Thyroid gland (tissue), 4 donors: ENCODE measurements around the gene SRRM3. TPM values are rescaled to one million over a fixed set of nuclear protein-coding genes. Genes with fewer than 3 reads are reported as not detected.

ENCODE experiments used
- DNase-seq, 2 donors: peaks; one replicate each; pipeline ENCODE4 v3.0.0-alpha.2; 2019
- H3K27ac ChIP-seq, 3 donors: fragments of 200-600 bp; sonication (generic); 1 replicate in 2 of 3; 2 replicates in 1 of 3; pipeline ENCODE4 v1.5.1; 2016 to 2019; ENCODE audit warnings: mild to moderate bottlenecking in 1 of 3, moderate library complexity in 1 of 3
- H3K27me3 ChIP-seq: fragments of 200-600 bp; sonication (generic); one replicate; pipeline ENCODE4 v1.5.1; 2019
- H3K36me3 ChIP-seq, 2 donors: fragments of 200-600 bp; sonication (generic); one replicate each; pipeline ENCODE4 v1.5.1; 2016 to 2019
- H3K4me1 ChIP-seq, 2 donors: fragments of 200-600 bp; sonication (generic); one replicate each; pipeline ENCODE4 v1.5.1; 2017 to 2019
- H3K4me3 ChIP-seq, 3 donors: fragments of 200-600 bp; sonication (generic); replicated peaks in 1 of 3; 1 replicate in 2 of 3; 2 replicates in 1 of 3; pipeline ENCODE4 v1.5.1; 2016; ENCODE audit warnings: mild to moderate bottlenecking in 1 of 3
- H3K9me3 ChIP-seq: fragments of 200-600 bp; sonication (generic); one replicate; pipeline ENCODE4 v1.5.1; 2017
- POLR2A ChIP-seq, 2 donors: fragments of 450-650 bp; IDR thresholded peaks; one replicate each; pipeline ENCODE4 v1.6.1; 2017; ENCODE audit warnings: antibody characterized with exemption in 2 of 2, mild to moderate bottlenecking in 2 of 2, moderate library complexity in 1 of 2
- WGBS, 2 donors: methylation state at CpG; one replicate each; pipeline ENCODE4 v1.1.5; 2017; 5-methylcytosine and 5-hydroxymethylcytosine counted together
- intact Hi-C: fragments of 100-400 bp; cut with DNase I; formaldehyde crosslinking; loops from one replicate; pipeline ENCODE4 v1.15.1; 2023
- total RNA-seq, 4 donors: library from RNA; depleted of rRNA; stranded (reverse); fragments of >200 nt; gene quantifications; one replicate each; pipeline ENCODE4 v1.2.3, GENCODE V29; 2016
- TF ChIP-seq, protein P1 (sequence below), 6 experiments: fragments of 200-600 bp in 3 of 6; fragments of 450-650 bp in 3 of 6; sonication (generic) in 3 of 6; IDR thresholded peaks; one replicate each; pipeline ENCODE4 v1.5.1; 2016 to 2019; ENCODE audit warnings: antibody characterized with exemption in 6 of 6, mild to moderate bottlenecking in 2 of 6, inconsistent platforms in 1 of 6, moderate library complexity in 1 of 6

SRRM3 gene
- total RNA-seq, 4 donors from 2014 or later, result 0.50 to 6.4 (median 2.0) TPM

DNA sequence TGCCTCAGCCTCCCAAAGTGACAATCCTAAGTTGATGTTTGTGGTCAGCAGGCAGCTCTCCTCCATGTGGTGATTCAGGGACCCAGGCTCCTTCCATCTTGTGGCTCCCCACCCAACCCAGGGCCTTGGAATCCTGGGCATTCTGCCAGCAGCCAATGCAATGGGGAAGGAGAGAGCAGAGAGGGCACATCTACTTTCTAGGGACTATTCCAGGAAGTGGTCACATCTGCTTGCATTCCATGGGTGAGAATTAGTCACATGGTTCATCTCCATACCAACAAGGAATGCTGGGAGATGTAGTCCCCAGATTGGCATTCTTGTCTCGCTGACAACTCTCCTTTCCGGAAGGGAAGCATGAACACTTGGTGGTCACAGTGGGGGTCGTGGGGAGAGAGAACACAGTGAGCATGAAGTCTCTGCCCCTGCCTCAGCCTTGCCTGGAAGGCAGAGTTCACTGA, 9.9 kb upstream of the SRRM3 start:
- TF ChIP-seq, protein P1, sequence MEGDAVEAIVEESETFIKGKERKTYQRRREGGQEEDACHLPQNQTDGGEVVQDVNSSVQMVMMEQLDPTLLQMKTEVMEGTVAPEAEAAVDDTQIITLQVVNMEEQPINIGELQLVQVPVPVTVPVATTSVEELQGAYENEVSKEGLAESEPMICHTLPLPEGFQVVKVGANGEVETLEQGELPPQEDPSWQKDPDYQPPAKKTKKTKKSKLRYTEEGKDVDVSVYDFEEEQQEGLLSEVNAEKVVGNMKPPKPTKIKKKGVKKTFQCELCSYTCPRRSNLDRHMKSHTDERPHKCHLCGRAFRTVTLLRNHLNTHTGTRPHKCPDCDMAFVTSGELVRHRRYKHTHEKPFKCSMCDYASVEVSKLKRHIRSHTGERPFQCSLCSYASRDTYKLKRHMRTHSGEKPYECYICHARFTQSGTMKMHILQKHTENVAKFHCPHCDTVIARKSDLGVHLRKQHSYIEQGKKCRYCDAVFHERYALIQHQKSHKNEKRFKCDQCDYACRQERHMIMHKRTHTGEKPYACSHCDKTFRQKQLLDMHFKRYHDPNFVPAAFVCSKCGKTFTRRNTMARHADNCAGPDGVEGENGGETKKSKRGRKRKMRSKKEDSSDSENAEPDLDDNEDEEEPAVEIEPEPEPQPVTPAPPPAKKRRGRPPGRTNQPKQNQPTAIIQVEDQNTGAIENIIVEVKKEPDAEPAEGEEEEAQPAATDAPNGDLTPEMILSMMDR (IDR thresholded peaks at IDR 0.05), result no peak
- TF ChIP-seq POLR2A (IDR thresholded peaks at IDR 0.05), result no peak
- no peaks in the 10 kb centered on the region for H3K27me3 ChIP-seq
- no peaks in the 10 kb centered on the region for H3K36me3 ChIP-seq
- intact Hi-C loops, result no loop called here
- no peaks in the 10 kb centered on the region for H3K9me3 ChIP-seq
- 27 to 34% methylated on average over 3 of the region's 3 CpGs for WGBS, 2 donors
- no peak overlapping the region for H3K27ac ChIP-seq
- DNase-seq, result no peak
- no peaks in the 10 kb centered on the region for H3K4me1 ChIP-seq
- H3K4me3 ChIP-seq, result no peak overlapping the region

DNA sequence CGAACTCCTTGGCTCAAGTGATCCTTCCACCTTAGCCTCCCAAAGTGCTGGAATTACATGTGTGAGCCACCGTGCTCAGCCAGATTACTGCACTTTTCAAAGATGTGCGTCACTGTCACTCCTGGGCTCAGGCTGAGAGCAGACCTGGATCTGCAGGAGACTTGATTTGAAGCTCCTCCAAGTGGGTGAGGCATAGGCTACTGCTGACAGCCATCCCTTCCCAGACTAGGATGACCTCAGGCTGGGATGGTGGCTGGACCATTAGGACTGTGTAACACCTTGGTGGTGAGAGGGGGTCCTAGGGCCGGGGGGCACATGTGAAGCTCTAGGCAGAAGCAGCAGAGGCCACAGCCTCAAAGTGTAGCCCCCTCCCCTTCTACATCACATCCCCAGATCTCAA, 8.2 kb upstream of the SRRM3 start:
- H3K36me3 ChIP-seq, result no peaks in the 10 kb centered on the region
- 59 to 68% methylated on average over 4 of the region's 4 CpGs for WGBS, 2 donors
- H3K9me3 ChIP-seq, result no peaks in the 10 kb centered on the region
- intact Hi-C loops, result no loop called here
- H3K4me3 ChIP-seq, result no peak overlapping the region
- DNase-seq, result no peak
- H3K27ac ChIP-seq, result no peak overlapping the region
- TF ChIP-seq, protein P1 (IDR thresholded peaks at IDR 0.05), result no peak
- TF ChIP-seq POLR2A (IDR thresholded peaks at IDR 0.05), result no peak
- no peaks in the 10 kb centered on the region for H3K4me1 ChIP-seq
- H3K27me3 ChIP-seq, result no peaks in the 10 kb centered on the region

DNA sequence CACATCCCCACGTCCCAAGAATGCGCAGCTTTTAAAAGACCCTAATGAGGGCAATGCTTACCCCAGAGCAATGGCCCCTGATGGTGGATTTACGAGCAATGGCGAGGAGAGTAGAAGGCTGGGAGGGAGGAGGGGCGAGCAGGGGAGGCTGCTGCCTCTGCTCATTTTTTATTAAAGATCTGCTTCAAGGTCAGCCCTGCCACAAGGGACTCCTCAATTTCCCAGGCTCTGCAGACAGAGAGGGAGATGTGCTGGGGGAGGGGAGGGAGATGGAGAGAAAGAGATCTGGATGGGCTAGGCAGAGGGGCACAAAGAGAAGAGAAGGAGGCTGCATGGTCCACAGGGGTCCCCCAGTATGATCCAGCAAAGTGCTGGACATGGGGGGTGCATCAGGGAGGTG, 7.8 kb upstream of the SRRM3 start:
- Histone ChIP-seq H3K4me1 (no peaks in the 10 kb centered on the region), H3K27ac (no peak overlapping the region), H3K27me3 (no peaks in the 10 kb centered on the region), H3K4me3 (no peak overlapping the region), H3K36me3 (no peaks in the 10 kb centered on the region), H3K9me3 (no peaks in the 10 kb centered on the region)
- intact Hi-C loops, result no loop called here
- TF ChIP-seq, protein P1 (IDR thresholded peaks at IDR 0.05), result no peak
- no peak for TF ChIP-seq POLR2A (IDR thresholded peaks at IDR 0.05)
- no peak for DNase-seq
- WGBS, 2 donors, result 34 to 52% methylated on average over 5 of the region's 5 CpGs

DNA sequence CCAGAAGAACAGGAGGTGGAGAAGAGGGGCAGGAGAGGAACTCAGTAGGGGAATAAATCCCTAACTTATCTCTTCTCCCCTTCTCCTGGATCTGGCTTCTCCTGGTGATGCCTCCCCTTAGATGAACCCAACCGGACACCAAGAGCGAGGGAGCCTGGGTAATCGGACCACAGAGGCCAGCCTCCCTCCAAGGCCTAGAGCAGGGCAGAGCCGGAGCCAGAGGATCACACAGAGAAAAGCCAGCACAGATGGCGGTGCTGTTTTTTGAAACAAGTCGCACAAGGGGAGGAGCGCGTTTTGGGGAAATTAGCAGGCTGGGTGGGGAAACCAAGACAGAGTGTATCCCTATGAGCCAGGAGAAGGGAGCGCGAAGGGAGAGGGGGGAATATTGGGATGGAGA, 4.9 kb upstream of the SRRM3 start:
- Histone ChIP-seq H3K4me1 (peaks cover 0 to 4% of the 10 kb centered on the region in 2 donors), H3K27me3 (no peaks in the 10 kb centered on the region), H3K9me3 (no peaks in the 10 kb centered on the region), H3K27ac (no peak overlapping the region), H3K4me3 (no peak overlapping the region), H3K36me3 (no peaks in the 10 kb centered on the region)
- WGBS, 2 donors, result 89% methylated on average over 10 of the region's 10 CpGs
- intact Hi-C loops, result no loop called here
- no peak for TF ChIP-seq POLR2A (IDR thresholded peaks at IDR 0.05)
- TF ChIP-seq, protein P1 (IDR thresholded peaks at IDR 0.05), result no peak
- no peak for DNase-seq

DNA sequence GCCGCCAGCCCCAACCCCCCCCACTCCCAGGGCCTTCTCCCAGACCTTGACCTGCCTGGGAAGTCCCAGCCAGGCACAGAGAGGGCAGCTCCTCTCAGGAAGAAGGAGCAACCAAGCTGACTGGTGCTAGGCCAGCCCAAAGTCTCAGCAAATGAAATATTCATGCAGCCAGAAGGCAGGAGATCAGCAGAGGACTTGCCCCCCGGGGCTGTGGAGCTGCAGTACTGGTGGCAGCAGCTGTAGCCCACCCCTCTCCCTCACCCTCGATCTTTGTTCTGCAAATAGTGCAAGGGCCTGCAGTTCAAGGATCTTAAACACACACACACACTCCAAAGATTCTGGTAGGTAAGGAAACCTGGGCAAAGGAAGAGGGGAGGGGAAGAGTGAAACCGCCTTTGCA, 3.5 kb upstream of the SRRM3 start:
- H3K9me3 ChIP-seq, result no peaks in the 10 kb centered on the region
- intact Hi-C loops, result no loop called here
- H3K27me3 ChIP-seq, result no peaks in the 10 kb centered on the region
- H3K4me1 ChIP-seq, result peaks cover 0 to 4% of the 10 kb centered on the region in 2 donors
- TF ChIP-seq, protein P1 (IDR thresholded peaks at IDR 0.05), result no peak
- TF ChIP-seq POLR2A (IDR thresholded peaks at IDR 0.05), result no peak
- WGBS, 2 donors, result 32 to 42% methylated on average over 4 of the region's 4 CpGs
- H3K4me3 ChIP-seq, result no peak overlapping the region
- H3K36me3 ChIP-seq, result no peaks in the 10 kb centered on the region
- no peak for DNase-seq
- no peak overlapping the region for H3K27ac ChIP-seq
